Femur (tissue), 1 donor: ENCODE measurements around the gene TPRX1.
"Not testable (repeated sequence)": the region's sequence is repeated elsewhere in the genome, so short reads cannot be mapped to it uniquely, and the experiment has no call there.

ENCODE experiments used
- DNase-seq: peaks from one replicate; pipeline ENCODE4 v3.0.0-alpha.2; 2017

The TPRX1 gene

DNA sequence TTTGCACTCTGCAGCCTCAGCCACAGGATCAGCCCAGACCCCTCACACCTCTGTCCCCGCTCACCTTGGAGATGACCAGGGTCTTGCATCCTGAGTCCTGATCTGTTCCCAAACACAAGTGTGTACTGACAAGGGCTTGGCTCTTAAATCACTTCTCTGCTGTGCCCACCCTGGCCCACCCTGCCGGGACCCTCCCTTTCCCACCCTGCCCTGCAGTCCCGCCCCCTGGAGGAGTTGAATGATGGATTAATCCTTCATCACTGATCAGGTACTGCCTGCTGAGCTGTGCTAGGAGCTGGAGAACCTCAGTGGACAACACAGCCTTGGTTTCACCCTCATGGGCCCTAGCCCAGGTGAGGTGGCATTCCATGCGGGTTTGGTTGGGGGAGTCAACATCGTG lies at the start of gene TPRX1:
TPRX1 (minus strand) TSS at position 101 of the 400 bp plus-strand sequence; CDS start at position 89, 12 bp downstream.
- DNase-seq = not testable (repeated sequence)

DNA sequence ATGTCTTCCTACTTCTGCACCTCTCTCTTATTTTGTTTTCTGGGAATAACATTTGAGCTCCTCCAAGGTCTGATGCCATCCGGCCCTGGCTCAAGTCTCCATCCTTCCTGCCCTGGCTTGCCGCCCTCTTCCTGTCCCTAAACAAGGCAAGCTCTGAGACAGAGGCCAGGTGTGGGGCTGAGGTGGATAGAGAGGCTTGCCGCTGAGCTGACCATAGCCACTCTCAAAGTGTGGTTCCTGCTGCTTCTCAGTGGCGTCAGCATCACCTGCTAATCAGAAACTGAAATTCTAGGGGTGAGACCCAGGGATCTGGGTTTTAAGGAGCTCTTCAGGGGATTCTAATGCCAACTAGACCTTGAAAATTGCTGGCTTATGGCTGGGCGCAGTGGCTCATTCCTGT lies 48.7 kb upstream of the TPRX1 start:
- DNase-seq = no peak

DNA sequence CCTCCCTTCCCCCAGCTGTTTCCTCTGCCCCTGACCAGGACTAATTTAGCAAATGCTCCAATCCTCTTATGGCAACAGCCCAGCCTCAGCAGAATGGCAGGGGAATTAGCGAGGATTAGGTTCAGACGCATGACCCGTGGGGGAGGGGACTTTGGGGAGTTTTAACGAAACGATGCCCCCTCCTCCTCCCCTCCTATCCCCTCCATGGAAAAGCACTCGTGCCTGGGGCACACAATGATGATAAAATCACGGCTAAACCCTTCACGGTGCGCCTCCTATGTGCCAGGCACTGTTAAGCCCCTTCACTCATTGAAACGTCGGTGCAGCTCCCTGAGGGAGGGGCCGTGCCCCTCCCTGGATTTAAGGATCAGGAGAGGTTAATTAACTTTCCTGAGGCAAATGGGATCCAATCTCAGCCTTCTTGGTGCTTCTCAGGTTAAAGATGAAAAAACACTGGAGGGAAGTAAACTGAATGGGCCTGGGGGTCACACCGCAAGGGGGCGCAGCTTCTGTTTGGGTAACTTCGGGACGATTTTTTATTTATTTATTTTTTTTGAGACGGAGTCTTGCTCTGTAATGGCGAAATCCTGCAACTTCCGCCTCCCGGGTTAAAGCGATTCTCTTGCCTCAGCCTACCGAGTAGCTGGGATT lies 44.6 kb upstream of the TPRX1 start:
- DNase-seq = no peak

GRCh38 chr19:47848425-47848822 lies 44.1 kb upstream of the TPRX1 start:
- DNase-seq = no peak

DNA sequence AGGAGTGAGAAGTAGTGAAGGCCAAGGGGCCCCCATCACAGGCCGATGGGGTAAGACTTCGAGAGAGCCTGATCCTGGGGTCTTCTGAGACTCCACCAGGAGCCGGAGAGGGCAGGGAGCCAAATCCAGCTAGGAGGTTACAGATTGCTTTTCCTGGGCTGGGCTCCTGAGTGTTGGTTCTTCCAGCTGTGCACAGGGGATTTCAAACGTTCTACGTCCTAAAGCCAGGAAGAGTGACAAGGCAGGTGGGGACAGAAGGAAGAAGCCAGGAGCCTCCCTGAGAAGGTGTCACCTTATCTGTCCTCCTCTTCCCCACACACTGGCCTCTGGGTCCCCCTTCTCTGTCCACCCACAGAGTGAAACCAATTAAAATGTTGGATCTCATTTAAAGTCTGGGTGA lies 38.6 kb upstream of the TPRX1 start:
- DNase-seq = no peak

DNA sequence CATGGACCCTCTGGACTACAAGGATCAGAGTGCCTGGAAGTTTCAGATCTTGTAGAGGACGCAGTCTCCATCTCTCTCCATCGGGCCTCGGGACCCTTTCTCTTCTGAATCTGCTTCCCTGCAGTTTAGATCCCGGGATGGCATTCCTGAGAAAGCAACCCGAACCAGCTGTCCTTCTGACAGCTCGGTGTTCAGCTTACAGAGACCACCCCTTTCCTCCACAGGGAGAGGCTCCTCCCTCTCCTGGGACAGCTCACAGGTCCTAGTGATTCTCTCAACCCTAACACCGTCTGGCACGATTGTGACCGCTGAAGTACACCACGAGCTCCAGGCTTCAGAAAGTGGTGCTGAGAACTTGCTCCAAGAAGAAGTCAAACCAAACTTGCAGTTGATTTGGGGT lies 35.6 kb upstream of the TPRX1 start:
- no peak for DNase-seq

DNA sequence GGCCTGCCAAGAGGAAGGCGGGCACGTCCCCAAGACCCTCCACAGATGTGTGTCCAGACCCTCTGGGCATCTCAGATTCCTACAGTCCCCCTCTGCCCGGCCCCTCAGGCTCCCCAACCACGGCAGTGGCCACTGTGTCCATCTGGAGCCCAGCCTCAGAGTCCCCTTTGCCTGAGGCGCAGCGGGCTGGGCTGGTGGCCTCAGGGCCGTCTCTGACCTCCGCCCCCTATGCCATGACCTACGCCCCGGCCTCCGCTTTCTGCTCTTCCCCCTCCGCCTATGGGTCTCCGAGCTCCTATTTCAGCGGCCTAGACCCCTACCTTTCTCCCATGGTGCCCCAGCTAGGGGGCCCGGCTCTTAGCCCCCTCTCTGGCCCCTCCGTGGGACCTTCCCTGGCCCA lies 35.1 kb upstream of the TPRX1 start:
- no peak for DNase-seq

- no peak for DNase-seq
Measured at GRCh38 chr19:47836038-47836437, 31.7 kb upstream of the TPRX1 start.

DNA sequence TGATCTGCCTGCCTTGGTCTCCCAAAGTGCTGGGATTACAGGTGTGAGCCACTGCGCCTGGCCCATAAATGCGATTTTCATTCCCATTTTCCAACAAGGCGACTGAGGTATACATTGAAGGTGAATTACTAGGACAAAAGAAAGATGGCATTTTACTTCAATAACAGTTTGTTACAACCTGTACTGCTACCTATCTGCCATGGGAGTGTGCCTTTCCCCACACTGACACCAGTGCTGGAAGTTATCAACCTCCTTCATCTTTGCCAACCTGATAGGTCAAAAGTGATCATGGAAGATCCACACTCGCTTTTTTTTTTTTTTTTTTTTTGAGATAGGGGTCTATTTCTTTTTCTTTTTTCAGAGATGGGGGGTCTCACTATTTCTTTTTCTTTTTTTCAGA lies 28.4 kb upstream of the TPRX1 start:
- no peak for DNase-seq

GRCh38 chr19:47826800-47827199 lies 22.4 kb upstream of the TPRX1 start:
- no peak for DNase-seq

DNA sequence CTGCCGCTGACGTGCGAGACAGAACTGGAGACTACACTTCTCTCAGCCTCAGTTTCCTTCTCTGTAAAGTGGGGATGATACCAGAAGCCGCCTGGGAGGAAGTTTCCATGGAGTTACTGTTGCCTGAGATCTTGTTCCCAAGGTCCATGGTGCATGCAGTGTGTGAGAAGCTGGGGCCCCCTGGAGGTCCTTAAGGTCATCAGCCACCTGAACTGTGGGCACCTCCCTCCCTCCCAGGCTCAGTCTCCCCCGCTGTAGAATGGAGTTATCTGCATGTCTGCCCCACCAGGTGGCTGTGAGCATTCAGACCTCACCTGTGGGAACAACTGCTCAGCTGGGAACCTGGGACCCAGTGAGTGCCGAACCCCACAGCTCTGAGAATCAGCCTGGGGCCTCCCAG lies 20.0 kb upstream of the TPRX1 start:
- DNase-seq = no peak

DNA sequence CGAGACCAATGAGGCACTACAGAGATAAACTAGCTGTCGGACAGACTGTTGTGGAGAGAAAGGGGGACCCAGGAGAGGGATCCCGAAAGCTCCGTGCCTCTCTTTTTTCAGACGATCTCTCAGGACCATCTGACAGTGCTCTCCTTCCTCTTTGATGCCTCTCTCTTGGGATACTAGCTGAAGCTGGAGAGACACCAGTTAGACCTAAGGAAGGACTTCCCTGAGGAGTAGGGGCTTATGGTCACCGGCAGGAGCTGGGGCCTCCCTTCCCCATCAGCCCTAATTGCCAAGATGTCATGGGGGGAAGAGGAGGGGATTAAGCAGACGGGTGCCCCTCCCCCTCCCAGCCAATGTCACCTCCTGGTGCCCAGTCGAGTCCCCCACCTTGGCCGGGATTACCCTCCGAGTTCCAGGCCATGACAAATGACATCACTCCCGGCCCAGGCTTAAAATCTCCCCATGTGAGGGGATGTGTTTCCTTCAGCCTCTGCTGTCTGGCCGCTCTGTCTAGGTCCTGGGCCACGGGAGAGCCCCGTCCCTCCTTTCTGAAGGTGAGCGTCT lies 17.2 kb upstream of the TPRX1 start, which contains the start of gene CRX:
CRX (plus strand) TSS at position 478 of the 561 bp plus-strand sequence. CDS start 12,507 bp downstream, outside the sequence.
- no peak for DNase-seq

GRCh38 chr19:47820410-47820809 lies 16.1 kb upstream of the TPRX1 start:
- DNase-seq = no peak

DNA sequence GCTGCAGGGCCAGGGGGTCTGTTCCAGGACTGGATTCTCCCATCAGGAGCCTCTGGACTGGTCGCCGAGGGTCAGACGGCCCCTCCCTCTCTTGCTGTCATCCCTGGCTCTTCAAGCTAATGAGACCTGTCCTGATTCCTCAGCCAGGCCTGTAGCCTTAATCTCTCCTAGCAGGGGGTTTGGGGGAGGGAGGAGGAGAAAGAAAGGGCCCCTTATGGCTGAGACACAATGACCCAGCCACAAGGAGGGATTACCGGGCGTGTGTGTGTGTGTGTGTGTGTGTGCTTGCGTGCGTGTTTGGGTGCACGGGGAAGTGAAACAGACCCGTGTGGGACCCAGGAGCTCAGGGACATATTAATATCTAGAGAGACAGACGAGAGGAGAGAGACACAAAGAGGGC lies 15.5 kb upstream of the TPRX1 start:
- no peak for DNase-seq

DNA sequence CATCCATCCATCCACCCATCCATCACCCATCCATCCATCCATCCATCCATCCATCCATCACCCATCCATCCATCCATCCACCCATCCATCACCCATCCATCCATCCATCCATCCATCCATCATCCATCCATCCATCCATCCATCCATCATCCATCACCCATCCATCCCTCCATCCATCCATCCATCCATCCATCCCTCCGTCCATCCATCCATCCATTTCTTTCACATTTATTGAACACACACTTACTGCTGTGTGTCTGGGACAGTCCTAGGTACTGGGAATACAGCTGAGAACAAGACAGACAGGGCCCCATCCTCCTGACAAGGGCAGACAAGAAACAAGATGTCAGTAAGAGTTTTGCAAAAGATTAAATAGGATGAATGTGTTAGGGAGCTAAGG lies 13.9 kb upstream of the TPRX1 start:
- not testable (repeated sequence) for DNase-seq

- DNase-seq = not testable (repeated sequence)
Measured at GRCh38 chr19:47816270-47816669, 11.9 kb upstream of the TPRX1 start.

- no peak for DNase-seq
Measured at GRCh38 chr19:47813995-47814328, 9.6 kb upstream of the TPRX1 start.

- peak; percentile 73 for DNase-seq
Measured at GRCh38 chr19:47813304-47813994, 9.1 kb upstream of the TPRX1 start.

- no peak for DNase-seq
Measured at GRCh38 chr19:47806435-47806834, 2.1 kb upstream of the TPRX1 start.

- no peak for DNase-seq
Measured at GRCh38 chr19:47805313-47805712, 962 bp upstream of the TPRX1 start.

DNA sequence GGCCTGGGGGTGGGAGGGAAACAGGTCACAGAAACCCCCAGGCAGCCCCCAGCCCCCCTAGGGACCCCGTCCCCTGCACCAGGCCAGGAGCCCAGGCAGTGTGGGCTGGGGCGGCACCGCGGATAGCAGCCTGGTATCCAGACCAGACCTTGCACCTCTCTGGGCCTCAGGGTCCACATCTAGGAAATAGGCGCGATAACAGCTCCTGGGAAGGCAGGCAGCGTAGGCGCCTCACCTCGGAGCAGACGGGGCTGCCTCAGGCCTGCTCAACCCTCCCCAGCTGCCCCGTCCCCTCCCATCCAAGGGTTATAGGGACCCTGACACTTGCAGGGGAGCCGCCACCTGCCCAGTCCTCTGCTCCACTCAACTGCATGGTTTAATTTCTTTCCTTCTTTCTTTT lies 680 bp downstream of the TPRX1 start:
- not testable (repeated sequence) for DNase-seq

GRCh38 chr19:47803148-47803547 lies 1.2 kb downstream of the TPRX1 start:
- DNase-seq = not testable (repeated sequence)

GRCh38 chr19:47802521-47803043 lies 1.8 kb downstream of the TPRX1 start:
- DNase-seq = no peak

DNA sequence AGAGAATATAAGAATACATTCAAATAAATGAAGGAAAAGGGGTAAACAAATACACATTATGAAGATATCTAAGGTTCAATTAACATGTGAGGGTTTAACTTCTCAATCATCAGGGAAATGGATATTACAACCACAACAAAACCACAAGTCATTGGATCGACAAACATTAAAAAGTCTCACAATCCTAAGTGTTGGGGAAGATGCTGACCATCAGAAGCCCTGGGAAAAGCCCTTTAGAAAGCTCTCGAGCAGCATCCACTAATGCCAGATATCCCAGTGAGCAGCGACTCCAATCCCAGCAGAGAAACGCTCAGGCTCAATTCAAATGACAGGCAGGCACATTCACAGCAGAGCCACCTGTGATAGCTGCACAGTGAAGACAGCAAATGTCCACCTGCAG lies 3.1 kb downstream of the TPRX1 start:
- DNase-seq = no peak
